ENCODE data around the gene SLC27A1. TPM values are rescaled to one million over a fixed set of nuclear protein-coding genes. Genes with fewer than 3 reads are reported as not detected.

Gene SLC27A1
- polyA plus RNA-seq, 1 of the 3 experiments (the other 2 are of a cell fraction): 15.0 TPM

DNA sequence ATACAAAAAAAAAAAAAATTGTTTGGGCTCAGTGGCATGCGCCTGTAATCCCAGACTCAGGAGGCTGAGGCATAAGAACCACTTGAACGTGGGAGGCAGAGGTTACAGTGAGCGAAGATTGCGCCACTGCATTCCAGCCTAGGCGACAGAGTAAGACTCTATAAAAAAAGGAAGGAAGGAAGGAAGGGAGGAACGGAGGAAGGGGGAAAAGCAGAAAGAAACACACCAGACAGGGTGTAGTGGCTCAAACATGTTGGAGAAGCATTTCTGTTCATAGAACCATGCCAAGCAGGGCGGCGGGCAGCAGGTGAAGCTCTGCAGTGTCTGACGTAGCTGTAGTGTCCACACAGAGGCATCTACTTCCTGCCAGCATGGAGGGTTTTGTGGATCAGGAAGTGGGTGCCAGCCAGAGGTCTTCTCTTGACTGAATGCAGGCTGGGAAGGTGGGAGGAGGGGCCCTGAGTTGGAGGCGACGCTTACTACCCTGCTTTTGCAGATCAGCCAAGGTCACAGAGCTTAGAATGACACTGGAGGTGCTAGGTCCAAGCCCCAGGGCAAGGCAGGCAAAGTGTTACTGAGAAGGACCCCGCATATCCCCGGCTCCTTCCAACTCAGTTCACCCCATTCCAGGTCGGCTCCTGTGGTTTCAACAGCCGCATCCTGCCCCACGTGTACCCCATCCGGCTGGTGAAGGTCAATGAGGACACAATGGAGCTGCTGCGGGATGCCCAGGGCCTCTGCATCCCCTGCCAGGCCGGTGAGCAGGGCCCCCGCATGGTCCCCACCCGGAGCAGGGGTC is 29.5 kb downstream of the SLC27A1 start:
- Histone ChIP-seq H3K9me3 (no peaks in the 10 kb centered on the region), H3K27ac (ENCODE audit: low read depth in 2 of 2, low read length in 1 of 2) (no peak overlapping the region), H4K20me1 (ENCODE audit: insufficient read depth) (peaks cover 7% of the 10 kb centered on the region; the same call in 1 of the 2 replicates), H3K79me2 (ENCODE audit: insufficient read depth) (peaks cover 18% of the 10 kb centered on the region), H3F3A (replicated peaks; ENCODE audit: insufficient read depth) (no peaks in the 10 kb centered on the region), H3K36me3 (replicated peaks in 1 of 2; ENCODE audit: control insufficient read depth in 1 of 2, insufficient read depth in 2 of 2, low read length in 1 of 2) (peaks cover 3 to 9% of the 10 kb centered on the region in 2 experiments), H3K4me3 (ENCODE audit: low read depth in 2 of 2, low read length in 1 of 2) (no peak overlapping the region), H3K4me2 (no peak overlapping the region), H3K27me3 (ENCODE audit: insufficient read depth) (no peaks in the 10 kb centered on the region), H3K9ac (no peak overlapping the region), H3K9me2 (no peaks in the 10 kb centered on the region), H3K4me1 (ENCODE audit: control insufficient read depth in 1 of 2, insufficient read depth in 2 of 2, low read depth in 1 of 2, low read length in 1 of 2) (no peaks in the 10 kb centered on the region), H2AFZ (ENCODE audit: low read depth) (no peak overlapping the region)
- WGBS (ENCODE audit: low lambda C conversion rate): 91% methylated on average over 16 of the region's 21 CpGs
- ChIA-PET CTCF (no interaction called here), POLR2A (no interaction called here)
- TF ChIP-seq FOXM1 (IDR thresholded peaks at IDR 0.05; ENCODE audit: low read depth) (no peak), EP300 (IDR thresholded peaks at IDR 0.05; ENCODE audit: borderline replicate concordance in 1 of 2, low read depth in 1 of 2, low read length in 1 of 2) (no peak), ELF1 (IDR thresholded peaks at IDR 0.05) (no peak), EZH2phosphoT487 (IDR thresholded peaks at IDR 0.05; ENCODE audit: borderline replicate concordance, low read depth) (no peak), NFIC (IDR thresholded peaks at IDR 0.05; ENCODE audit: borderline replicate concordance) (no peak), TCF12 (IDR thresholded peaks at IDR 0.05) (no peak)
- TF ChIP-seq, protein P1, sequence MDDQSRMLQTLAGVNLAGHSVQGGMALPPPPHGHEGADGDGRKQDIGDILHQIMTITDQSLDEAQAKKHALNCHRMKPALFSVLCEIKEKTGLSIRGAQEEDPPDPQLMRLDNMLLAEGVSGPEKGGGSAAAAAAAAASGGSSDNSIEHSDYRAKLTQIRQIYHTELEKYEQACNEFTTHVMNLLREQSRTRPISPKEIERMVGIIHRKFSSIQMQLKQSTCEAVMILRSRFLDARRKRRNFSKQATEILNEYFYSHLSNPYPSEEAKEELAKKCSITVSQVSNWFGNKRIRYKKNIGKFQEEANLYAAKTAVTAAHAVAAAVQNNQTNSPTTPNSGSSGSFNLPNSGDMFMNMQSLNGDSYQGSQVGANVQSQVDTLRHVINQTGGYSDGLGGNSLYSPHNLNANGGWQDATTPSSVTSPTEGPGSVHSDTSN (IDR thresholded peaks at IDR 0.05): no peak
- TF ChIP-seq, protein P2, sequence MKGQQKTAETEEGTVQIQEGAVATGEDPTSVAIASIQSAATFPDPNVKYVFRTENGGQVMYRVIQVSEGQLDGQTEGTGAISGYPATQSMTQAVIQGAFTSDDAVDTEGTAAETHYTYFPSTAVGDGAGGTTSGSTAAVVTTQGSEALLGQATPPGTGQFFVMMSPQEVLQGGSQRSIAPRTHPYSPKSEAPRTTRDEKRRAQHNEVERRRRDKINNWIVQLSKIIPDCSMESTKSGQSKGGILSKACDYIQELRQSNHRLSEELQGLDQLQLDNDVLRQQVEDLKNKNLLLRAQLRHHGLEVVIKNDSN (IDR thresholded peaks at IDR 0.05; ENCODE audit: borderline replicate concordance, low read depth): no peak
- DNase-seq: no peak

DNA sequence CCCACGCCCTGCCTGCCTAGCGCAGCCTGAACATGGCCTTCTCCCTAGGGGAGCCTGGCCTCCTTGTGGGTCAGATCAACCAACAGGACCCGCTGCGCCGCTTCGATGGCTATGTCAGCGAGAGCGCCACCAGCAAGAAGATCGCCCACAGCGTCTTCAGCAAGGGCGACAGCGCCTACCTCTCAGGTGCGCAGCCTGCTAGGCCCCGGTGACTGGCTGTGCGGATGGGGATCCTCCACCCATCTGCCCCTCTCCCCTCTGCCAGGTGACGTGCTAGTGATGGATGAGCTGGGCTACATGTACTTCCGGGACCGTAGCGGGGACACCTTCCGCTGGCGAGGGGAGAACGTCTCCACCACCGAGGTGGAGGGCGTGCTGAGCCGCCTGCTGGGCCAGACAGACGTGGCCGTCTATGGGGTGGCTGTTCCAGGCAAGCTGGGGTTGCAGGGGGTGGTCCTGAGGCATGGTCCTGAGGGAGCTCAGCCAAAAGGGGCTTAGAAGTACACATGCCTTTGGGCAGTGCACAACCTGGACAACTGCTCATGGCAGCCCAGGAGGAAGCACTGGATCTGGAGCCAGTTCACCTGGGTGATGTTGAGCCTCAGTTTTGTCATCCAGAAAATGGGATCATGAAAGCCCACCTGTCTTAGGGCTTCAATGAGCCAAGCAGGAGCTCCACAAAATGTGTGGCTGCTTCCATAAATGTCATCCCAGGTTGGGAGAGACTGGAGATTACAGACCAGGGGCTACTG is 30.3 kb downstream of the SLC27A1 start:
- Histone ChIP-seq H3K4me1 (ENCODE audit: control insufficient read depth in 1 of 2, insufficient read depth in 2 of 2, low read depth in 1 of 2, low read length in 1 of 2) (no peaks in the 10 kb centered on the region), H3K36me3 (replicated peaks in 1 of 2; ENCODE audit: control insufficient read depth in 1 of 2, insufficient read depth in 2 of 2, low read length in 1 of 2) (peaks cover under 1 to 9% of the 10 kb centered on the region in 2 experiments)
- 68% methylated on average over 5 of the region's 27 CpGs for WGBS (ENCODE audit: low lambda C conversion rate)

More for the DNA sequence above, 30.3 kb downstream of the SLC27A1 start:
- Histone ChIP-seq H3K27ac (ENCODE audit: low read depth in 2 of 2, low read length in 1 of 2) (no peak overlapping the region), H2AFZ (ENCODE audit: low read depth) (no peak overlapping the region), H3K4me2 (no peak overlapping the region), H3F3A (replicated peaks; ENCODE audit: insufficient read depth) (no peaks in the 10 kb centered on the region), H3K27me3 (ENCODE audit: insufficient read depth) (no peaks in the 10 kb centered on the region), H3K9me2 (no peaks in the 10 kb centered on the region), H3K9me3 (no peaks in the 10 kb centered on the region), H3K9ac (no peak overlapping the region), H3K79me2 (ENCODE audit: insufficient read depth) (peaks cover 26% of the 10 kb centered on the region), H3K4me3 (ENCODE audit: low read depth in 2 of 2, low read length in 1 of 2) (no peak overlapping the region), H4K20me1 (ENCODE audit: insufficient read depth) (peaks cover 7% of the 10 kb centered on the region; the same call in 1 of the 2 replicates)
- POLR2A ChIA-PET: no interaction called here
- no peak for DNase-seq
- no peak for TF ChIP-seq ELF1 (IDR thresholded peaks at IDR 0.05)
- CTCF ChIA-PET: interaction anchor here (0.6 to 1.2 kb wide), 3 partner anchors 11 to 274 kb away, joined by 3 to 6 read pairs (median 3); partner anchors contain the start of gene PGLS
